Epithelial cell of proximal tubule (primary cell): Measurements from ENCODE around the gene DST. TPM values are rescaled to one million over a fixed set of nuclear protein-coding genes. Genes with fewer than 3 reads are reported as not detected.
A peak's percentile ranks its signal among the peaks of the same experiment; 100 is the strongest.

ENCODE experiments used
- DNase-seq: peaks from one replicate; pipeline ENCODE4 v3.0.0-alpha.2; 2011; ENCODE audit warnings: low read depth
- H3K4me3 ChIP-seq: 2 replicates; pipeline ENCODE4 v1.5.1; 2011; ENCODE audit warnings: low read depth, mild to moderate bottlenecking, low read length
- CTCF ChIP-seq: conservative IDR thresholded peaks from 2 replicates; pipeline ENCODE4 v1.5.1; 2012; ENCODE audit warnings: low read depth, mild to moderate bottlenecking, low read length
- total RNA-seq: library from RNA; depleted of rRNA; stranded (reverse); fragments of >200 nt; gene quantifications from 2 replicates; pipeline ENCODE4 v1.2.3, GENCODE V29; 2015

Gene DST
- total RNA-seq, 1 donor from 2014 or later = 97.7 TPM

- H3K4me3 ChIP-seq = no peak overlapping the region
- TF ChIP-seq CTCF = no peak
- DNase-seq = no peak
Measured at GRCh38 chr6:56430629-56431600, 211.8 kb downstream of the DST start.

GRCh38 chr6:56424542-56425083 is 218.1 kb downstream of the DST start:
- no peak for DNase-seq
- TF ChIP-seq CTCF = no peak
- H3K4me3 ChIP-seq = no peak overlapping the region

GRCh38 chr6:56424064-56424463 is 218.6 kb downstream of the DST start:
- H3K4me3 ChIP-seq = no peak overlapping the region
- no peak for TF ChIP-seq CTCF
- DNase-seq = no peak

- DNase-seq = no peak
- no peak for TF ChIP-seq CTCF
- H3K4me3 ChIP-seq = no peak overlapping the region
Measured at GRCh38 chr6:56420296-56420695, 222.4 kb downstream of the DST start.

GRCh38 chr6:56419191-56419590 is 223.5 kb downstream of the DST start:
- no peak overlapping the region for H3K4me3 ChIP-seq
- no peak for DNase-seq
- TF ChIP-seq CTCF = no peak

GRCh38 chr6:56417823-56418222 is 224.9 kb downstream of the DST start:
- TF ChIP-seq CTCF = peak; percentile 13
- H3K4me3 ChIP-seq = no peak overlapping the region
- DNase-seq = no peak
